KMS-11 (cell line): ENCODE data around the gene CCNB1IP1.
"Not testable (repeated sequence)": the region's sequence is repeated elsewhere in the genome, so short reads cannot be mapped to it uniquely, and the experiment has no call there.

Experiments
- H2AFZ ChIP-seq: fragments of 200-600 bp; sonication (generic); 2 replicates; pipeline ENCODE4 v1.6.1; 2016; ENCODE audit warnings: antibody characterized with exemption, mixed run types, low read depth
- H3K27ac ChIP-seq: fragments of 200-600 bp; sonication (generic); 2 replicates; pipeline ENCODE4 v1.6.1; 2016; ENCODE audit warnings: mild to moderate bottlenecking, mixed run types
- H3K27me3 ChIP-seq: fragments of 200-600 bp; sonication (generic); 2 replicates; pipeline ENCODE4 v1.6.1; 2017; ENCODE audit warnings: mild to moderate bottlenecking, low read depth, mixed run types, moderate library complexity; ENCODE audit not compliant: insufficient read depth
- H3K36me3 ChIP-seq: fragments of 200-600 bp; sonication (generic); 2 replicates; pipeline ENCODE4 v1.6.1; 2017; ENCODE audit warnings: mild to moderate bottlenecking, mixed run types; ENCODE audit not compliant: insufficient read depth
- H3K4me1 ChIP-seq: fragments of 200-600 bp; sonication (generic); 2 replicates; pipeline ENCODE4 v1.6.1; 2016; ENCODE audit warnings: mild to moderate bottlenecking, low read depth, mixed run types; ENCODE audit not compliant: poor library complexity, severe bottlenecking
- H3K4me2 ChIP-seq: fragments of 200-600 bp; sonication (generic); 2 replicates; pipeline ENCODE4 v1.7.0; 2016; ENCODE audit warnings: mild to moderate bottlenecking, mixed run types
- H3K4me3 ChIP-seq: fragments of 200-600 bp; sonication (generic); IDR thresholded peaks from 2 replicates; pipeline ENCODE4 v1.6.1; 2017; ENCODE audit warnings: low read depth, low read length, mixed read lengths; ENCODE audit not compliant: insufficient read depth
- H3K79me2 ChIP-seq: fragments of 200-600 bp; sonication (generic); 2 replicates; pipeline ENCODE4 v1.6.1; 2016; ENCODE audit warnings: low read depth, mixed run types; ENCODE audit not compliant: insufficient read depth
- H3K9ac ChIP-seq: fragments of 200-600 bp; sonication (generic); 2 replicates; pipeline ENCODE4 v1.6.1; 2016; ENCODE audit warnings: mild to moderate bottlenecking, mixed run types
- H4K20me1 ChIP-seq: fragments of 200-600 bp; sonication (generic); 2 replicates; pipeline ENCODE4 v1.6.1; 2016; ENCODE audit warnings: mild to moderate bottlenecking, mixed run types; ENCODE audit not compliant: insufficient read depth
- CTCF ChIP-seq: fragments of 200-600 bp; sonication (generic); conservative IDR thresholded peaks from 2 replicates; pipeline ENCODE4 v1.6.1; 2017; ENCODE audit warnings: low read depth, mild to moderate bottlenecking, antibody characterized with exemption, low read length, moderate library complexity, mixed read lengths

CCNB1IP1 gene

GRCh38 chr14:20294636-20295035 lies 38.4 kb downstream of the CCNB1IP1 start:
- H3K27me3 ChIP-seq: no peaks in the 10 kb centered on the region
- H3K4me1 ChIP-seq: no peaks in the 10 kb centered on the region
- no peak for TF ChIP-seq CTCF
- no peak overlapping the region for H3K4me2 ChIP-seq
- H3K27ac ChIP-seq: no peak overlapping the region
- no peak overlapping the region for H2AFZ ChIP-seq
- H4K20me1 ChIP-seq: no peaks in the 10 kb centered on the region
- no peak overlapping the region for H3K4me3 ChIP-seq
- H3K79me2 ChIP-seq: no peaks in the 10 kb centered on the region
- H3K36me3 ChIP-seq: no peaks in the 10 kb centered on the region
- H3K9ac ChIP-seq: no peak overlapping the region

GRCh38 chr14:20281998-20282397 lies 51.1 kb downstream of the CCNB1IP1 start:
- H3K4me1 ChIP-seq, H3K27ac ChIP-seq, H3K9ac ChIP-seq, H2AFZ ChIP-seq, H3K4me2 ChIP-seq, H3K36me3 ChIP-seq, H3K79me2 ChIP-seq, H4K20me1 ChIP-seq, H3K4me3 ChIP-seq, H3K27me3 ChIP-seq: not testable (repeated sequence)

GRCh38 chr14:20280265-20280664 lies 52.8 kb downstream of the CCNB1IP1 start:
- not testable (repeated sequence) for H3K9ac ChIP-seq, H3K4me2 ChIP-seq

GRCh38 chr14:20278414-20278813 lies 54.7 kb downstream of the CCNB1IP1 start:
- H3K36me3 ChIP-seq: no peaks in the 10 kb centered on the region
- H3K4me3 ChIP-seq: no peak overlapping the region
- H3K9ac ChIP-seq: no peak overlapping the region
- no peak overlapping the region for H3K27ac ChIP-seq
- no peaks in the 10 kb centered on the region for H3K4me1 ChIP-seq
- no peak for TF ChIP-seq CTCF
- no peaks in the 10 kb centered on the region for H4K20me1 ChIP-seq
- H3K79me2 ChIP-seq: no peaks in the 10 kb centered on the region
- no peak overlapping the region for H3K4me2 ChIP-seq
- H2AFZ ChIP-seq: no peak overlapping the region
- no peaks in the 10 kb centered on the region for H3K27me3 ChIP-seq

More at GRCh38 chr14:20280265-20280664, 52.8 kb downstream of the CCNB1IP1 start:
- not testable (repeated sequence) for H2AFZ ChIP-seq, H3K4me1 ChIP-seq, H3K27ac ChIP-seq, H3K36me3 ChIP-seq, H4K20me1 ChIP-seq, H3K4me3 ChIP-seq, H3K27me3 ChIP-seq, H3K79me2 ChIP-seq

GRCh38 chr14:20277409-20277808 lies 55.7 kb downstream of the CCNB1IP1 start:
- no peaks in the 10 kb centered on the region for H3K4me1 ChIP-seq
- no peaks in the 10 kb centered on the region for H3K36me3 ChIP-seq
- no peak overlapping the region for H3K4me3 ChIP-seq
- H3K4me2 ChIP-seq: no peak overlapping the region
- TF ChIP-seq CTCF: no peak
- no peaks in the 10 kb centered on the region for H3K79me2 ChIP-seq
- no peaks in the 10 kb centered on the region for H3K27me3 ChIP-seq
- no peak overlapping the region for H3K9ac ChIP-seq
- no peaks in the 10 kb centered on the region for H4K20me1 ChIP-seq
- no peak overlapping the region for H2AFZ ChIP-seq
- H3K27ac ChIP-seq: no peak overlapping the region
